GM21515 (cell line): ENCODE data around the gene LYSMD1.

Experiments
- ATAC-seq: cut with Tn5 transposase; IDR thresholded peaks from one replicate; pipeline ENCODE4 v1.9.1; 2021; ENCODE audit not compliant: unreplicated experiment

The LYSMD1 gene

GRCh38 chr1:151142411-151143056, 23.2 kb downstream of the LYSMD1 start:
- no peak for ATAC-seq

- no peak for ATAC-seq
Observed at GRCh38 chr1:151137789-151138188, 27.9 kb downstream of the LYSMD1 start.

- ATAC-seq = no peak
Observed at GRCh38 chr1:151135433-151136385, 30.0 kb downstream of the LYSMD1 start.

- ATAC-seq = no peak
Observed at GRCh38 chr1:151134991-151135390, 30.7 kb downstream of the LYSMD1 start.

GRCh38 chr1:151134396-151134795, 31.3 kb downstream of the LYSMD1 start:
- ATAC-seq = no peak

GRCh38 chr1:151133018-151133806, 32.5 kb downstream of the LYSMD1 start:
- no peak for ATAC-seq

- no peak for ATAC-seq
Observed at GRCh38 chr1:151132335-151133017, 33.2 kb downstream of the LYSMD1 start.

- ATAC-seq = no peak
Observed at GRCh38 chr1:151131701-151132334, 33.9 kb downstream of the LYSMD1 start.

GRCh38 chr1:151130987-151131586, 34.6 kb downstream of the LYSMD1 start:
- ATAC-seq = no peak

GRCh38 chr1:151128800-151129199, 36.9 kb downstream of the LYSMD1 start:
- ATAC-seq = no peak

GRCh38 chr1:151124763-151125403, 40.8 kb downstream of the LYSMD1 start:
- ATAC-seq = no peak

GRCh38 chr1:151113877-151114276, 51.8 kb downstream of the LYSMD1 start:
- ATAC-seq = no peak
